ENCODE data around the gene PRELID3B.

DNA sequence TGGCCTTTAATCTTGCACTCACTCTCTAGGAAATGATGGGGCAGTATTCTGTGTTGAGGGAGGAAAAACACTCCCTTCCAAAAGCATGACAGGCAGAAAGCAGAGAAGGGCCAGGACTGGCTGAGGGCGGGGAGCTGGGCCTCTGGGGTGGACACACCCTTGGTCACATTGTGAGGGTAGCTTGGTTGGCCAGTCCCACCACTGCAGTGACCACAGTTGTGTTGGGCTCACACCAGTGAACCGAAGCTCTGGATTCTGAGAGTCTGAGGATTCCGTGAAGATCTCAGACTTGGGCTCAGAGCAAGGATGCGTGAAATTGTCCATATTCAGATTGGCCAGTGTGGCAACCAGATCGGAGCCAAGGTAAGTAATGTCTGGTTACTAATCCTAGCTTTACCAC is 23.4 kb downstream of the PRELID3B start, which contains the start of gene TUBB1:
- TF ChIP-seq, protein P1, sequence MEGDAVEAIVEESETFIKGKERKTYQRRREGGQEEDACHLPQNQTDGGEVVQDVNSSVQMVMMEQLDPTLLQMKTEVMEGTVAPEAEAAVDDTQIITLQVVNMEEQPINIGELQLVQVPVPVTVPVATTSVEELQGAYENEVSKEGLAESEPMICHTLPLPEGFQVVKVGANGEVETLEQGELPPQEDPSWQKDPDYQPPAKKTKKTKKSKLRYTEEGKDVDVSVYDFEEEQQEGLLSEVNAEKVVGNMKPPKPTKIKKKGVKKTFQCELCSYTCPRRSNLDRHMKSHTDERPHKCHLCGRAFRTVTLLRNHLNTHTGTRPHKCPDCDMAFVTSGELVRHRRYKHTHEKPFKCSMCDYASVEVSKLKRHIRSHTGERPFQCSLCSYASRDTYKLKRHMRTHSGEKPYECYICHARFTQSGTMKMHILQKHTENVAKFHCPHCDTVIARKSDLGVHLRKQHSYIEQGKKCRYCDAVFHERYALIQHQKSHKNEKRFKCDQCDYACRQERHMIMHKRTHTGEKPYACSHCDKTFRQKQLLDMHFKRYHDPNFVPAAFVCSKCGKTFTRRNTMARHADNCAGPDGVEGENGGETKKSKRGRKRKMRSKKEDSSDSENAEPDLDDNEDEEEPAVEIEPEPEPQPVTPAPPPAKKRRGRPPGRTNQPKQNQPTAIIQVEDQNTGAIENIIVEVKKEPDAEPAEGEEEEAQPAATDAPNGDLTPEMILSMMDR (IDR thresholded peaks at IDR 0.05) = no peak
- TF ChIP-seq POLR2A (IDR thresholded peaks at IDR 0.05) = no peak
- TF ChIP-seq POLR2AphosphoS5 (IDR thresholded peaks at IDR 0.05) = no peak
- no peak for TF ChIP-seq EP300 (IDR thresholded peaks at IDR 0.05)

Data from upper lobe of left lung (tissue), 4 donors.